ENCODE results near the gene LSG1.

DNA sequence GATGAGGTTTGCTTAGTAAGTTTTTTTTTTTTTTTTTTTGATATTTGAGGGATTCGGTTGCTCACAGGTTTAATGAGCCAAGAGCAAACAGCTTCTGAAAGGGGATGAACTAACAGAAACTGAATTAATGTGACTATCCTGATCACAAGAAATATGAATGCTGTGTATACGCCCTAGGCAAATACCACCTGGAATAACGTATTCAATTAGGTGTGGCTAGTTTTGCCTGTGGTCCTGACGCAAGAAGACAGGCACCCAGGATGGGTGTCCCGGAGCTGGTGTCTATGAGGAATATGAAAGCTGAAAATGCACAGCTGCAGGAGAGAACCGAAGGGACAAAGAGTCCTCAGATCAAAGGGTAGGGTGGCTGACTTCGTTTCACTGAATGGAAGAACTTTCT is 14.6 kb downstream of the LSG1 start:
- TF ChIP-seq, protein P1, sequence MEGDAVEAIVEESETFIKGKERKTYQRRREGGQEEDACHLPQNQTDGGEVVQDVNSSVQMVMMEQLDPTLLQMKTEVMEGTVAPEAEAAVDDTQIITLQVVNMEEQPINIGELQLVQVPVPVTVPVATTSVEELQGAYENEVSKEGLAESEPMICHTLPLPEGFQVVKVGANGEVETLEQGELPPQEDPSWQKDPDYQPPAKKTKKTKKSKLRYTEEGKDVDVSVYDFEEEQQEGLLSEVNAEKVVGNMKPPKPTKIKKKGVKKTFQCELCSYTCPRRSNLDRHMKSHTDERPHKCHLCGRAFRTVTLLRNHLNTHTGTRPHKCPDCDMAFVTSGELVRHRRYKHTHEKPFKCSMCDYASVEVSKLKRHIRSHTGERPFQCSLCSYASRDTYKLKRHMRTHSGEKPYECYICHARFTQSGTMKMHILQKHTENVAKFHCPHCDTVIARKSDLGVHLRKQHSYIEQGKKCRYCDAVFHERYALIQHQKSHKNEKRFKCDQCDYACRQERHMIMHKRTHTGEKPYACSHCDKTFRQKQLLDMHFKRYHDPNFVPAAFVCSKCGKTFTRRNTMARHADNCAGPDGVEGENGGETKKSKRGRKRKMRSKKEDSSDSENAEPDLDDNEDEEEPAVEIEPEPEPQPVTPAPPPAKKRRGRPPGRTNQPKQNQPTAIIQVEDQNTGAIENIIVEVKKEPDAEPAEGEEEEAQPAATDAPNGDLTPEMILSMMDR (IDR thresholded peaks at IDR 0.05): no peak
- no peak for TF ChIP-seq POLR2A (IDR thresholded peaks at IDR 0.05)
